NCI-H128 (cell line): Measurements from ENCODE around the gene DOCK1.
"Not testable (repeated sequence)": the region's sequence is repeated elsewhere in the genome, so short reads cannot be mapped to it uniquely, and the experiment has no call there.

ENCODE experiments used
- DNase-seq: peaks from one replicate; lab custom pipeline; 2025; ENCODE audit not compliant: unreplicated experiment; lab: John Stamatoyannopoulos, UW

DOCK1 gene

GRCh38 chr10:126902157-126902556 lies 3.1 kb upstream of the DOCK1 start:
- no peak for DNase-seq

GRCh38 chr10:126903656-126904360 lies 1.4 kb upstream of the DOCK1 start:
- DNase-seq, result no peak

DNA sequence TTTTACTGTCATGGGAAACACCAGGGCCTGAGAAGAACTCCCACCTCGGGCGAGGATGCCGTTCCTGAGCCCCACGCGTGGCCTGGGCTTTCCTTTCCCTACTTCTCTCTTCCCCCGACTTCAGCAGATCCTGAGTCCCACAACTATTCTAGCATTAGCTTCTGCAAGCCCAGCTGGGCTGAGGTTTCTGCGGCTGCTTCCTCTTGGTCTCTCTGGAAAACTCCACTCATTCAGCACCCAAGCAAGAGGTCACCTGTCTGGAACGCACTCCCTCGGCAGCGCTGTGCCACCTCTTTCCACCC lies 761 bp upstream of the DOCK1 start:
- no peak for DNase-seq

DNA sequence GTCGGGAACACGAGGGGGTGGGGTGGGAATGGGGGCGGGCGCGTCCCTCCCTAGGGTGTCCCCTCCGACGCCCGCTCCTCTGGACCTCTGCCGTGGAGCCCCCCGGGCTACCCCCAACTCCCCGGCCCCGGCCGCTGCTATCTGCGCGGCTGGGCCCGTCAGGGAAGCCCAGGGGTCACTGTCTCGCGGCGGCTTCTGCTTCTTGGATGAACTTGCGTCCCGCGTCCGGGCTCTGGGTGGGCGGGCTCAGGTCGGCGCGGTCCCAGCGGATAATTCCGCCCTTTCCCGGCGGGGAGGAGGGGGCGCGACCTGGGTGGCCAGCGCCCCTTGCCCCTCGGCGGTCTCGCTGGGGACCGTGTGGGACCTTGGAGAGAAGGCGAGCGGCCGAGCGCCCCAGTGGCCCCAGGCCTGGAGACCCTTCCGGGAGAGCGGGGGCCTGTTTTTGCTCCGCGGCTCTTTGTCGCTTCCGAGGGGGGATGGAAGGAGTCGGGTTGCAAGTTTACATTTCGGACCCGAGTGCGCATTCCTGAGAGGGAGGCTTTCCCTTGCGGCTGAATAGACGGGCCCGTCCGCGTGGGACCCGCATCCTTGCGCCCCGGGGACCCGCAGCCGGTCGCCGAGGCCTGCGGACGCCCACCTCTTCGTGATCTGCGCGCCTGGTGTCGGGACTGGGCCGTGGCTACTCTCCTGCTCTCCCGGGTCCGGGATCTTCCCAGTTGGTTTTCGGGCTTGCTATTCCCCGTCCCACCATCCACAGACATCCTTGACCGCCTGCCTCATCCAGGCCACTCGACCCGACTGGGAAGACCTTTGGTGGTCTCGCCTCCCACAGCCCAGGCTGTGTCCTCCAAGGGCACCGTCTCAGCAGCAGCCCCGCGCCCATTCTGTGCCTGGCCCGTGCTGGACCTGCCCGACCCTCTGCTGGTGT lies 812 bp downstream of the DOCK1 start:
- DNase-seq, result no peak

- DNase-seq, result no peak
Measured at GRCh38 chr10:126906704-126907422, 1.6 kb downstream of the DOCK1 start.

DNA sequence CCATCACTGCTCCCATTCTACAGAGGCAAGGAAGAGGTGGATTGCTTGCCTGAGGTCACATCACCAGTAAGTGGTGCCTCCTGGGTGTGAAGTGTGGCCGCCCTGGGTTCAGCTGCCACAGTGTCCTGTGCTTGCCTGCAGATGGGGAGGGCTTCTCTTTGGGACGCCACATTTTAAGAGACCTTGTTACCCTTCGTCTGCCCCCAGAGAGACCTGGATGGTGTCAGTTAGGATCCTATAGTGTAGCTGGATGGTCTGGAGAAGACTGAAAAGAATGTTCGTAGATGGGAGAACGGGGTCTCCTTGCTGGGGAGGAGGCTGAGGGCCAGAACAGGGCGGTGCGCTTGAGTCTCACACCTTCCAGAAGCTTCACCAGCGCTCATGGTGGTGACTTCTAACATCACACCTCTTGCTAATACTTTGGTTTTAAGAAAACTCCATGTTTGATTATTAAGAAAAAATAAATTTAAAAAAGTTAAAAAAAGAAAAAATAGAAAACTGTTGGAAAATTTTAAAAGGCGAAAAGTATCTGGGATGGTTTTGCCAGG lies 2.3 kb downstream of the DOCK1 start:
- no peak for DNase-seq

GRCh38 chr10:126908225-126908624 lies 3.0 kb downstream of the DOCK1 start:
- no peak for DNase-seq

- DNase-seq, result no peak
Measured at GRCh38 chr10:126908729-126909128, 3.5 kb downstream of the DOCK1 start.

- DNase-seq, result no peak
Measured at GRCh38 chr10:126909147-126909546, 3.9 kb downstream of the DOCK1 start.

DNA sequence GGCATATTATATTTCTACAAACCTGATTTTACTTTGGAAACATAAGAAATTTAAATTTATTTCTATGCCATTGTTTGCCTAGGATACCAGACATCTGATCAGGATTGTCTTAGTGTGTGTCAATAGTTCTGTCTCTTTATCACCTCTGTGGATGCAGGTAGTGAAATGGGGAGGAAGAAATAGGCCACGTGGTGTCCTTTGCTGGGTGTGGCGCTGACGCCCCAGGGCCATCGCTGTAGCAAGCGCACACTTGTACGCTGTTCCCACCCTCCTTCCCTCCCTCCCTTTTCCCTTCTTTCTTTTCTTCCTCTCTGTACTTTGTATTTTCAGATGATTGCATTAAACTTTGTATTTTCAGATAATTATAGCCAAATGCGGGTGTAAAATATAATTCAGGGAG lies 5.0 kb downstream of the DOCK1 start:
- DNase-seq, result no peak

DNA sequence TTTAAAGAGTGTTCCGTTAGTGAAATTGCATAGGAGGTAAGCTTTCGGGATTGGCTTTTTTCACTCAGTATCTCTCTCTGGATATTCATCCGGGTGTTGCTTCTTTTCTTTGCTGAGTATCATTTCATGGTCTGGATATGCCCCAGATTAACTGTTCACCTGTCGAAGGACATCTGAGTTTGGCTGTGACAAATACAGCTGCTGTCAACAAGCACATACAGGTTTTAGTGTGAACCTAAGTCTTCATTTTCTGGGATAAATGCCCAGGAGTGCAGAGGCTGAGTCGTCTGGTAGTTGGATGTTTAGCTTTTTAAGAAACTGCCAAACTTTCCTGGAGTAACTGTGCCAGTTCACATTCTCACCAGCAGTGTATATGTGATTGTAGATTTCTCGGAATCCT lies 5.6 kb downstream of the DOCK1 start:
- no peak for DNase-seq

DNA sequence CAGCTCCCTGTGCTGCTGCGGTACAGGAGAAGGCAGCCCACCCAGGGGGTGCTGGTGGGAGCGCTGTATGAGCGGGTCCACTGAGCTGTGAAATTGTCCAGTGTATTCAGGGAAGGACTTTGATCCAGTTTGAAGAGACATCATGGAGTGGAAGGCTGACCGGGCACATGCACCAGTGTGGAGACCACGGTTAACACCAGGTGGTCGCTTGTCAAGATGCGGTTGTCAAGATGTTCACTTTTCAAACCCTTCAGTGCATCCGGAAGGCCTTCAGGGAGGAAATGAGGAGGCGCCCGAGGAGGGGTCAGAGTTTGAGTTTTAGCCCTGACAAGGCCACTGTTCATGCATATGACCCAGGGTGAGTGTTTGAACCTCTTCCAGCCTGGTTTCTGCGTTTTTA lies 6.1 kb downstream of the DOCK1 start:
- no peak for DNase-seq

- DNase-seq, result no peak
Measured at GRCh38 chr10:126913316-126913715, 8.1 kb downstream of the DOCK1 start.

- DNase-seq, result no peak
Measured at GRCh38 chr10:126914561-126914960, 9.3 kb downstream of the DOCK1 start.

GRCh38 chr10:126916952-126917351 lies 11.7 kb downstream of the DOCK1 start:
- not testable (repeated sequence) for DNase-seq

GRCh38 chr10:126917375-126917774 lies 12.1 kb downstream of the DOCK1 start:
- DNase-seq, result no peak

- DNase-seq, result no peak
Measured at GRCh38 chr10:126917975-126918908, 13.0 kb downstream of the DOCK1 start.

GRCh38 chr10:126919426-126919825 lies 14.2 kb downstream of the DOCK1 start:
- DNase-seq, result no peak

GRCh38 chr10:126921162-126921561 lies 15.9 kb downstream of the DOCK1 start:
- DNase-seq, result no peak

DNA sequence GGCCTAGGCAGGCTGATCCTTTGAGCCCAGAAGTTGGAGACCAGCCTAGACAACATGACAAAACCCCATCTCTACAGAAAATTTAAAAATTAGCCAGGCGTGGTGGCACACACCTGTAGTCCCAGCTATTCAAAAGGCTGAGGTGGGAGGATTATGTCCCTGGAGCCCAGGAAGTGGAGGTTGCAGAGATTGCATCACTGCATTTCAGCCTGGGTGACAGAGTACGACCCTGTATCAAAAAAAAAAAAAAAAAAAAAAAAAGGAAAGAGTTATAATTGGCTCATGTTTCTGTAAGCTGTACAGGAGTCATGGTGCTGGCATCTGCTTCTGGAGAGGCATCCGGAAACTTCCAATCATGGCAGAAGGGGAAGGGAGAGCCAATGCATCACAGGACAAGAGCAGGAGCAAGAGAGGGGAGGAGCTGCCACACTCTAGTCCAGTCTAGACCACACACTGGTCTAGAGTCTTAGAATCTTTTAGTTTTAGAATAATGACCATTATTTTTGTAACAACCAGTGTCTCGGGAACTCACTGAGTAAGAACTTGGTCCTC lies 16.8 kb downstream of the DOCK1 start:
- no peak for DNase-seq
